Breast epithelium (tissue), 4 donors: ENCODE measurements around the gene PIR. TPM values are rescaled to one million over a fixed set of nuclear protein-coding genes. Genes with fewer than 3 reads are reported as not detected.

Experiments
- DNase-seq, 2 donors: peaks; one replicate each; pipeline ENCODE4 v3.0.0-alpha.2; 2019; ENCODE audit warnings: low spot score in 2 of 2
- H3K27ac ChIP-seq, 2 donors: fragments of 200-600 bp; sonication (generic) in 1 of 2; one replicate each; pipeline ENCODE4 v1.5.1; 2016 to 2019; ENCODE audit warnings: mild to moderate bottlenecking in 1 of 2
- H3K27me3 ChIP-seq, 2 donors: fragments of 200-600 bp; sonication (generic) in 1 of 2; one replicate each; pipeline versions ENCODE4 v1.5.1 to v1.6.0; 2017 to 2019; ENCODE audit warnings: control low read depth in 1 of 2, mild to moderate bottlenecking in 1 of 2
- H3K36me3 ChIP-seq: fragments of 200-600 bp; one replicate; pipeline ENCODE4 v1.5.1; 2019
- H3K4me1 ChIP-seq, 2 donors: fragments of 200-600 bp; sonication (generic); one replicate each; pipeline ENCODE4 v1.5.1; 2016 to 2019; ENCODE audit warnings: control low read depth in 1 of 2
- H3K4me3 ChIP-seq, 3 donors: fragments of 200-600 bp; sonication (generic); 1 replicate in 2 of 3; 2 replicates in 1 of 3; pipeline ENCODE4 v1.5.1; 2016 to 2019; ENCODE audit warnings: mild to moderate bottlenecking in 3 of 3, moderate library complexity in 2 of 3
- H3K9me3 ChIP-seq, 2 donors: fragments of 200-600 bp; sonication (generic) in 1 of 2; one replicate each; pipeline ENCODE4 v1.5.1; 2016 to 2019; ENCODE audit warnings: control low read depth in 1 of 2
- CTCF ChIP-seq, 3 donors: fragments of 450-650 bp; IDR thresholded peaks; one replicate each; pipeline ENCODE4 v1.5.1; 2016 to 2017; ENCODE audit warnings: antibody characterized with exemption in 3 of 3, mild to moderate bottlenecking in 3 of 3, moderate library complexity in 3 of 3
- POLR2A ChIP-seq: fragments of 450-650 bp; IDR thresholded peaks from one replicate; pipeline ENCODE4 v1.6.1; 2016; ENCODE audit warnings: antibody characterized with exemption, mild to moderate bottlenecking, moderate library complexity
- POLR2AphosphoS5 ChIP-seq, 3 donors: sonication (generic); formaldehyde crosslinking; IDR thresholded peaks; one replicate each; pipeline ENCODE4 v1.6.1; 2017; ENCODE audit warnings: antibody characterized with exemption in 3 of 3
- intact Hi-C: fragments of 100-400 bp; cut with DNase I; formaldehyde crosslinking; loops from one replicate; pipeline ENCODE4 v1.15.1; 2023; ENCODE audit warnings: low total_unique reads
- total RNA-seq, 3 donors: library from RNA; depleted of rRNA; stranded (reverse); fragments of >200 nt; gene quantifications; one replicate each; pipeline ENCODE4 v1.1.0, GENCODE V29; 2016

Gene PIR
- total RNA-seq, 3 donors from 2014 or later, result 11.6 to 20.6 (median 14.4) TPM

- no peaks in the 10 kb centered on the region for H3K4me1 ChIP-seq
- peaks cover 0 to 25% of the 10 kb centered on the region in 2 donors for H3K27me3 ChIP-seq
- no peak for TF ChIP-seq POLR2A
- peak in 2 of 3 donors; percentile 33 to 50 for TF ChIP-seq CTCF (IDR thresholded peaks at IDR 0.05)
- no peak for TF ChIP-seq POLR2AphosphoS5 (IDR thresholded peaks at IDR 0.05)
- no peak overlapping the region for H3K4me3 ChIP-seq
- peak overlapping the region in 1 of 2 donors; percentile 32 for H3K27ac ChIP-seq
- no peaks in the 10 kb centered on the region for H3K9me3 ChIP-seq
- H3K36me3 ChIP-seq, result no peaks in the 10 kb centered on the region
- DNase-seq, result no peak
- intact Hi-C loops, result no loop called here
Observed at GRCh38 chrX:15468036-15468435, 25.1 kb downstream of the PIR start.

- no peak for TF ChIP-seq POLR2A
- Histone ChIP-seq H3K4me1 (no peaks in the 10 kb centered on the region), H3K9me3 (no peaks in the 10 kb centered on the region), H3K27ac (no peak overlapping the region), H3K27me3 (peaks cover 0 to 32% of the 10 kb centered on the region in 2 donors), H3K4me3 (no peak overlapping the region), H3K36me3 (no peaks in the 10 kb centered on the region)
- DNase-seq, result no peak
- intact Hi-C loops, result no loop called here
Observed at GRCh38 chrX:15465896-15466651, 27.1 kb downstream of the PIR start.

- intact Hi-C loops, result no loop called here
- H3K4me1 ChIP-seq, result no peaks in the 10 kb centered on the region
- H3K27ac ChIP-seq, result no peak overlapping the region
- DNase-seq, result no peak
- peaks cover 0 to 35% of the 10 kb centered on the region in 2 donors for H3K27me3 ChIP-seq
- H3K36me3 ChIP-seq, result no peaks in the 10 kb centered on the region
- no peak overlapping the region for H3K4me3 ChIP-seq
- H3K9me3 ChIP-seq, result no peaks in the 10 kb centered on the region
- TF ChIP-seq POLR2A, result no peak
- TF ChIP-seq CTCF (IDR thresholded peaks at IDR 0.05), result no peak
- peak in 1 of 3 donors; percentile 35 for TF ChIP-seq POLR2AphosphoS5 (IDR thresholded peaks at IDR 0.05)
Observed at GRCh38 chrX:15465347-15465746, 27.8 kb downstream of the PIR start.

GRCh38 chrX:15464704-15465103 lies 28.4 kb downstream of the PIR start:
- DNase-seq, result no peak
- Histone ChIP-seq H3K27me3 (peaks cover 0 to 35% of the 10 kb centered on the region in 2 donors), H3K9me3 (no peaks in the 10 kb centered on the region), H3K4me3 (no peak overlapping the region), H3K36me3 (no peaks in the 10 kb centered on the region), H3K4me1 (no peaks in the 10 kb centered on the region), H3K27ac (no peak overlapping the region)
- intact Hi-C loops, result no loop called here
- TF ChIP-seq POLR2AphosphoS5 (IDR thresholded peaks at IDR 0.05), result no peak
- TF ChIP-seq CTCF (IDR thresholded peaks at IDR 0.05), result no peak
- no peak for TF ChIP-seq POLR2A

- no peak for DNase-seq
- Histone ChIP-seq H3K27me3 (peaks cover 0 to 44% of the 10 kb centered on the region in 2 donors), H3K4me1 (no peaks in the 10 kb centered on the region), H3K9me3 (no peaks in the 10 kb centered on the region), H3K27ac (no peak overlapping the region), H3K4me3 (no peak overlapping the region), H3K36me3 (no peaks in the 10 kb centered on the region)
- intact Hi-C loops, result loop anchor here (10.0 kb wide), 1 partner anchor 1593 kb away; no protein-coding TSS in a partner anchor
- TF ChIP-seq POLR2AphosphoS5 (IDR thresholded peaks at IDR 0.05), result no peak
- TF ChIP-seq CTCF (IDR thresholded peaks at IDR 0.05), result no peak
- no peak for TF ChIP-seq POLR2A
Observed at GRCh38 chrX:15451913-15452312, 41.2 kb downstream of the PIR start.
